Heart left ventricle (tissue), 16 donors: ENCODE data around the gene CHN1. TPM values are rescaled to one million over a fixed set of nuclear protein-coding genes. Genes with fewer than 3 reads are reported as not detected.

Experiments used
- ATAC-seq, 4 donors: fragments of 200-7000 bp; cut with Tn5 transposase; one replicate each; pipeline ENCODE4 v1.9.1; 2020 to 2022; ENCODE audit warnings: moderate library complexity in 4 of 4, mild to moderate bottlenecking in 3 of 4, moderate number of reproducible peaks in 1 of 4
- DNase-seq, 5 donors: peaks; one replicate each; pipeline ENCODE4 v3.0.0-alpha.2; 2020
- H3K27ac ChIP-seq, 12 donors: fragments of 200-600 bp; sonication (generic) in 4 of 12; one replicate each; pipeline versions ENCODE4 v1.5.0 to v1.8.0; 2016 to 2022; ENCODE audit warnings: mild to moderate bottlenecking in 2 of 12
- H3K27me3 ChIP-seq, 9 donors: fragments of 200-600 bp; sonication (generic) in 2 of 9; one replicate each; pipeline versions ENCODE4 v1.5.1 to v1.8.0; 2016 to 2022; ENCODE audit warnings: mild to moderate bottlenecking in 3 of 9
- H3K36me3 ChIP-seq, 9 donors: fragments of 200-600 bp; sonication (generic) in 2 of 9; one replicate each; pipeline versions ENCODE4 v1.5.0 to v1.8.0; 2018 to 2022; ENCODE audit warnings: mild to moderate bottlenecking in 2 of 9
- H3K4me1 ChIP-seq, 12 donors: fragments of 200-600 bp; sonication (generic) in 4 of 12; one replicate each; pipeline versions ENCODE4 v1.5.0 to v1.8.0; 2016 to 2022; ENCODE audit warnings: mild to moderate bottlenecking in 3 of 12
- H3K4me3 ChIP-seq, 12 donors: fragments of 200-600 bp; sonication (generic) in 4 of 12; one replicate each; pipeline versions ENCODE4 v1.5.0 to v1.8.0; 2017 to 2022; ENCODE audit warnings: mild to moderate bottlenecking in 9 of 12, moderate library complexity in 4 of 12
- H3K9me3 ChIP-seq, 12 donors: fragments of 200-600 bp; sonication (generic) in 4 of 12; one replicate each; pipeline versions ENCODE4 v1.5.0 to v1.8.0; 2016 to 2022; ENCODE audit warnings: mild to moderate bottlenecking in 1 of 12
- CTCF ChIP-seq, 12 donors: fragments of 200-600 bp; sonication (generic) in 4 of 12; IDR thresholded peaks; one replicate each; pipeline versions ENCODE4 v1.5.0 to v1.8.0; 2018 to 2022; ENCODE audit warnings: antibody characterized with exemption in 12 of 12, mild to moderate bottlenecking in 5 of 12
- POLR2A ChIP-seq, 2 donors: fragments of 450-650 bp; IDR thresholded peaks; one replicate each; pipeline ENCODE4 v1.6.1; 2017; ENCODE audit warnings: antibody characterized with exemption in 2 of 2, mild to moderate bottlenecking in 2 of 2, moderate library complexity in 2 of 2
- WGBS, 4 donors: extraction: QIAGEN DNeasy Blood & Tissue Kit in 2 of 4; methylation state at CpG; one replicate each; pipeline versions ENCODE4 v1.1.5 to v1.1.7; 2013 to 2018; 5-methylcytosine and 5-hydroxymethylcytosine counted together
- intact Hi-C, 10 donors: fragments of 100-400 bp; cut with DNase I; formaldehyde crosslinking; loops; one replicate each; pipeline versions ENCODE4 v1.11.1 to v1.14.2; 2022
- polyA plus RNA-seq, 2 donors: library from polyadenylated mRNA; stranded (reverse); fragments of 200-250 nt; gene quantifications; one replicate each; pipeline ENCODE4 v1.2.3, GENCODE V29; 2013
- total RNA-seq, 9 donors: library from RNA; depleted of rRNA in 2 of 9; stranded (reverse); fragments of >200 nt in 2 of 9; fragmentation: NEBNext Ultra II Directional in 3 of 9; extraction: Animal tissue kit (Norgen Biotek cat#: 25700) in 3 of 9; gene quantifications; one replicate each; pipeline versions ENCODE4 v1.1.0 to v1.2.4, GENCODE V29; 2016 to 2023
- donor health status: ischemic (EF 13 %, LVEDD 7.1; RV severe dilation, severe dysfunction).
- donor health status: healthy with polysubstance abuse.
- donor health status: DM: no; HTN: yes; CAD: no.
- donor health status: DM: no; HTN: no; CAD: no.
- donor health status: ischemic (EF 25% LVEDD 6.9; RV normal size, moderate dysfunction).
- donor health status: ischemic (EF 25% LVEDD 5.7; RV mildly dilated, moderate dysfunction).
- donor health status: healthy.
- donor health status: DM: yes; HTN: yes; CAD: no.
- donor health status: ischemic (EF 35%, LVEDD 5.7; RV mildly dilated, moderate dysfunction).
- donor health status: nonischemic (EF 11% LVEDD 7.7; RV severe dilation, severe dysfunction).
- donor health status: DM: yes; HTN: yes; CAD: no.
- donor health status: PGD.
- donor health status: ischemic (EF 29% LVEDD 5.4; RV normal size, mild dysfunction).
- donor health status: nonischemic (EF 23%, LVEDD 6.1; RV moderate dilation, normal function).

CHN1 gene
- total and polyA plus RNA-seq, 11 donors: 6.9 to 24.3 (median 19.2) TPM

- Histone ChIP-seq H3K4me3 (no peak overlapping the region), H3K9me3 (peaks cover 0 to 5% (median 0%) of the 10 kb centered on the region in 12 donors), H3K4me1 (peaks cover 0 to 4% (median 0%) of the 10 kb centered on the region in 12 donors), H3K36me3 (no peaks in the 10 kb centered on the region), H3K27ac (no peak overlapping the region), H3K27me3 (no peaks in the 10 kb centered on the region)
- DNase-seq (no peak), ATAC-seq (no peak)
- no peak for TF ChIP-seq POLR2A (IDR thresholded peaks at IDR 0.05)
- TF ChIP-seq CTCF (IDR thresholded peaks at IDR 0.05): no peak
- intact Hi-C loops: no loop called here
Measured at GRCh38 chr2:174924061-174924693, 81.0 kb downstream of the CHN1 start.

- Histone ChIP-seq H3K27me3 (no peaks in the 10 kb centered on the region), H3K4me3 (no peak overlapping the region), H3K9me3 (peaks cover 0 to 5% (median 0%) of the 10 kb centered on the region in 12 donors), H3K36me3 (no peaks in the 10 kb centered on the region), H3K27ac (no peak overlapping the region), H3K4me1 (peaks cover 0 to 9% (median 0%) of the 10 kb centered on the region in 12 donors)
- WGBS, 4 donors: 68 to 78% (median 73%) methylated on average over 6 of the region's 6 CpGs
- no peak for ATAC-seq
- no peak for TF ChIP-seq CTCF (IDR thresholded peaks at IDR 0.05)
- no peak for TF ChIP-seq POLR2A (IDR thresholded peaks at IDR 0.05)
- intact Hi-C loops: no loop called here
- DNase-seq: no peak
Measured at GRCh38 chr2:174919947-174920595, 85.1 kb downstream of the CHN1 start.

GRCh38 chr2:174918886-174919526 lies 86.2 kb downstream of the CHN1 start:
- H3K36me3 ChIP-seq: peaks cover 0 to 6% (median 0%) of the 10 kb centered on the region in 9 donors
- H3K27me3 ChIP-seq: no peaks in the 10 kb centered on the region
- ATAC-seq (no peak), DNase-seq (no peak)
- H3K27ac ChIP-seq: no peak overlapping the region
- peaks cover 0 to 5% (median 0%) of the 10 kb centered on the region in 12 donors for H3K9me3 ChIP-seq
- intact Hi-C loops: no loop called here
- no peak for TF ChIP-seq POLR2A (IDR thresholded peaks at IDR 0.05)
- no peak for TF ChIP-seq CTCF (IDR thresholded peaks at IDR 0.05)
- H3K4me1 ChIP-seq: peaks cover 0 to 10% (median 0%) of the 10 kb centered on the region in 12 donors
- 40 to 62% (median 45%) methylated on average over 1 of the region's 1 CpG for WGBS, 4 donors
- H3K4me3 ChIP-seq: no peak overlapping the region

GRCh38 chr2:174916270-174916930 lies 88.8 kb downstream of the CHN1 start:
- no peak for ATAC-seq
- 94 to 98% (median 94%) methylated on average over 4 of the region's 4 CpGs for WGBS, 4 donors
- intact Hi-C loops: no loop called here

More at GRCh38 chr2:174916270-174916930, 88.8 kb downstream of the CHN1 start:
- no peak for DNase-seq
- Histone ChIP-seq H3K4me1 (peaks cover 0 to 10% (median 0%) of the 10 kb centered on the region in 12 donors), H3K27me3 (no peaks in the 10 kb centered on the region), H3K27ac (no peak overlapping the region), H3K36me3 (peaks cover 0 to 25% (median 5%) of the 10 kb centered on the region in 9 donors), H3K4me3 (no peak overlapping the region), H3K9me3 (peaks cover 0 to 4% (median 0%) of the 10 kb centered on the region in 12 donors)
- TF ChIP-seq CTCF (IDR thresholded peaks at IDR 0.05): no peak
- TF ChIP-seq POLR2A (IDR thresholded peaks at IDR 0.05): no peak
